HG02610 (cell line): ENCODE data around the gene FRMD1.

Source experiments
- ATAC-seq: cut with Tn5 transposase; IDR thresholded peaks from one replicate; pipeline ENCODE4 v1.9.1; 2021; ENCODE audit warnings: mild to moderate bottlenecking, moderate library complexity; ENCODE audit not compliant: unreplicated experiment

FRMD1 gene

DNA sequence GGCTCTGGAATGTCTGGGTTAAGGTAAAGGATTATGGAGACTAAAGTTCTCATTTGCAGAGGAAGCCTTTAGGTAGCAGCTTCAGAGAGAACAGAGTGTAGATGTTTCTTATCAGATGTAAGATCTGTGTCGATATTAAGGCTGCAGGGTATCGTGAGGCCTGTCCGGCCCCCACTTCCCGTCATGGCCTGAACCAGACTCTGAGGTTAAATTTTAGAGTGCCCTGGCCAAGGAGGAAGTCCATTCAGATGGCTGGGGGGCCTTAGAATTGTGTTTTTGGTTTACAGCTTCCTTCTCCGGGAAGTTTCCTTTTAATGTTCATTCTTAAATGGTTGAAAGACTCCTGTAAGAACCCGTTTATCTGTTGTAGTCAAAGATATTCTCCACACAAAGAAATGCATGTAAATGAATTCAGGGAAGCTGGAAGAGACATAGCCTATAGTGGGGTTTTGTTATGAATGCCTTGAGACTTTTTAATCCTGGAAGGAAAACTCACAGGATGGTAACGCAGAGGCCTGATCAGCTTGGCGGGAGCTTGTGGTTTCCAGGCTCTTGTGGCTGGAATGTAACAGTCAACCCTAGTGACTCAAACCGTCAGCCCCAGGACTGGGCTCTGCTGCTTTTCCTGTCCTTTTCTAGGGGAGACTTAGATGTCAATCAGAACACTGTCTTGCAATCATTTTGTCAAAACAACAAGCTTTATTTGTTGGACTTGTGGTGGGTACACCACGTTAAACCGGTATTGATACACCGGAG lies 46.8 kb downstream of the FRMD1 start:
- no peak for ATAC-seq

DNA sequence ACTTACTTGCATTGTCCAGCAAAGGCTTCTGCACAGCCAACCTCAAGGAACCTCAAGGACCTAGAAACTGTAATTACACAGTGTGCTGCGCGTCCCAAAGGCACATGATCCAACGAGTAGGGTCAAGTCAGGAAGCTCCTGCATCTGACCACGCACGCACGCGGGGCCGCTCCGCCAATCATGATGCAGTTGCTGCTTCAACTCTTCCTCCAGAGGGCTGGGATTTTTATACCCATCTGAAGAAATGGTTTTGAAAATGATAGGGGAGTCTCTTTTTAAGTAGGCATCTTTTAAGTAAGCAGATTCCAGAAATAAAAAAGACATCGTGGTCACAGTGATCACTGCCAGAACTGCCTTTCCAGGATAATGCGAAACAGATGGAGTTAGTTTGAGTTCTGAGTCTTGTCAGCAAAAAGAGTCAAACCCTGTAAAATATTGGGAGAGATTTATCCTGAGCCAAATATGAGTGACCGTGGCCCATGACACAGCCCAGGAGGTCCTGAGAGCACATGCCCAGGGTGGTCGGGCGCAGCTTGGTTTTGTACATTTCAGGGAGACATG lies 47.5 kb downstream of the FRMD1 start:
- ATAC-seq = no peak

DNA sequence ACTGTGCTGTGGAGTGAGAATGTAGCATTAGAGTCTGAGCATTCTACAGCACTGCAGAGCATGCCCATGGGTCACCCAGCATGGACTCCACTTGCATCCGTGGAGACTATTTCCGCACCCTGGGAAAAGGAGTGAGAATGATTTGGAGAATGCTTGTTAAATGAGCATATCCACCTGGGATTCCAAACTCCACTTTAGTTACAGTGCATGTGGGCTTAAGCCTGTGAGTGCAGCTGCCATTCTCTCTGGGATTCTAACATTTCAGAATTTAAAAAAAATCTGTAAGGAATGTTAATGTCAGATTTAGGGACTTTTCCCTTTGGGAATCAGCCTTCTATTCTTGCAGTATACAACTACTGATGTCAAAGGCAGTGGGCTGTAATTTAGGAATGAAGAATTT lies 48.1 kb downstream of the FRMD1 start:
- no peak for ATAC-seq

DNA sequence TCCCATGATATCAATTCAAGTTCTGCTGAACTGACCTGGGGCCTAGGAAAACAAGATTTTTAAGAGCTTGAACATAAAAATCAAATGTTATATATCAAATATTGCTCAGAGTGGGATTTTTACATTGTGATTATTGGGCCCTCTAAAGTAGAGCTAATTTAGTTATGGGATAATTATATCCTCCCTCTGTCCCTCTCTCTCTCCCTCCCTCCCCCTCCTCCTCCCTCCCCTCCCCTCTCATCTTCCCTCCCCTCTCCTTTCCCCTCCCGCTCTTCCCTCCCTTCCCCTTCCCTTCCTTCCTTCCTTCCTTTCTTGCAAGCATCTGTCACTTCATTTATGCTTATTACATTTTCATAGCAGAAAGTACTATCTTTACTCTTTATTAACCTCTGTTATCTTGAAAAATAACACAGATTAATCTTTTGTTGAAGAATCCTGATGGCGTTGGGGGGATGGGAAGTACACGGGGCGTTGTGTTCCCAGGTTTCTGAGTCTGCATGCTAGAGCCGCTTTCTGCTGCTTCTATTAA lies 48.7 kb downstream of the FRMD1 start:
- ATAC-seq = no peak

DNA sequence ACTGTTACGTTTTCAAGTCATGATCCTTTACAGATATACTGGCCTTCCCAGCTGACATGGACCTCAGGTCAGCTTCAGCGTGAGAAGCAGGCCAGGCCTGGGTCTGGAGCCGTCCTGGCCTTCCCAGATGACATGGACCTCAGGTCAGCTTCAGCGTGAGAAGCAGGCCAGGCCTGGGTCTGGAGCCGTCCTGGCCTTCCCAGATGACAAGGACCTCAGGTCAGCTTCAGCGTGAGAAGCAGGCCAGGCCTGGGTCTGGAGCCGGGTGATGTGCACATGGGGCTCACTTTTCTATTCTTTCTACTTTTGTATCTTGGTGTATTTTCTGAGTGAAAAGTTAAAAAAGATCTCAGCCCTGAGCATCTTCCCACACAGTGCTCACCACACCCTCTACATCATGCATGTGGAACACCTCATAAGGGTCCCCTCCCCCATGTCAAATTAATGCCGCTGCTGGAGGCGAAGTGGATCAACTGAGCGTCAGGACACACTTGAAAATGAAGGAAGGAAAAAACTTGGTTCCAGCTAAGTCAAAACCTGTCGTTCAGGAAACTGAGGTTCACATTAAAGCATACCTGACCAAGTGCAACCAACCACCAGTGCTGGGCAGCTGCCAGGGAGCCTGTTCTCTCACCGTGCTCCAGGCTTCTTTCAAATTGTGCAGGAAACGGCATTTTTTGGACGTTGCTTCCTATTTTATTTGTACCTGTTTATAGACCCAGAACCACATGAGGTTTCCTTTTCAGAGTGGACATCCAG lies 49.4 kb downstream of the FRMD1 start:
- ATAC-seq = no peak

DNA sequence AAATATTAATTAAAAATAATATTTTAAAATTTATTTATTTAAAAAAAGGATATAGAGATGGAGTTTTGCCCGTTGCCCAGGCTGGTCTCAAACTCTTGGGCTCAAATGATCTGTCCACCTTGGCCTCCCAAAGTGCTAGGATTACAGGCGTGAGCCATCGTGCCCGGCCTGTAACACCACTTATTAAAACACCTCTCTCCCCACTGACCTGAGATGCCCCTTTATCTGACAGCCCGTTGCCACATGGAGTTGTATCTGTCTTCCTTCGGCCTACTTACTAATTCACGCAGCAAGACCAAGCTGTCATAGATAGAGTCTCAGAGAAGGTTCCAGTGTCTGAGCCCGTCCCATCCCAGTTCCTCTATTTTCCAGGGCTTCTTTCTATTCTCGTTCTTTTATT lies 50.8 kb downstream of the FRMD1 start:
- no peak for ATAC-seq

DNA sequence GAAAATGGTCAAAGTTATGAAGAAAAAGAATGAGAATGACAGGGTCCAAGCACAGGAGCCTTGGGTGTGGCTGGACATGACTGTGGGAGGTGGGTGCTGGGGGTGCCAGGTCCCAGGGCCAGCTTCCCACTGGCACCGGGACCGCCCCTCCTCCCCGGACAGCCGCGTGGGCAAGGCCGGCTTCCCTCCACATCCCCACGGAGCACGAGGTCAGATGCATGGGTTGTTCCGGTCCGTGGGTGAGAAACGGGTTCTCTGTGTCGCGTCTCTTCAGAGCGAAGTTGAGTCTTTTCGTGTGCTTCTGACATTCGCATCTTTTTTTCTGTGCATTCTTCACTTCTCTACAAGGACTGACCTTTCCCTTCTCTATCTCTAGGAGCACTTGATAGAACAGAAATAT lies 51.5 kb downstream of the FRMD1 start:
- ATAC-seq = no peak

DNA sequence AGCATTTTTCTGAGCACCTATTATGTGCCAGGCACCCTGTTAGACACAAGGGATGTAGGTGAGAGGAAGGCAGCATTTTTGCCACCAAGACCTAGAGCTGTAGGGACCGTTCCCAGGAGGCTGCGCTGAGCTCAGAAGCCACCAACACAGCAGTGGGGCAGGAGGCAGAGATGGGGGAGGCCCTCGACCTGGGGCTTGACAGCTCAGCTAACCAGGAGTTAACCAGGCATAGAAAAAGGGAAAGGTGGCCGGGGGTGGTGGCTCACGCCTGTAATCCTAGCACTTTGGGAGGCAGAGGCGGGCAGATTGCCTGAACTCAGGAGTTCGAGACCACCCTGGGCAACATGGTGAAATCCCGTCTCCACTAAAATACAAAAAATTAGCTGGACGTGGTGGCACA lies 52.1 kb downstream of the FRMD1 start:
- no peak for ATAC-seq

DNA sequence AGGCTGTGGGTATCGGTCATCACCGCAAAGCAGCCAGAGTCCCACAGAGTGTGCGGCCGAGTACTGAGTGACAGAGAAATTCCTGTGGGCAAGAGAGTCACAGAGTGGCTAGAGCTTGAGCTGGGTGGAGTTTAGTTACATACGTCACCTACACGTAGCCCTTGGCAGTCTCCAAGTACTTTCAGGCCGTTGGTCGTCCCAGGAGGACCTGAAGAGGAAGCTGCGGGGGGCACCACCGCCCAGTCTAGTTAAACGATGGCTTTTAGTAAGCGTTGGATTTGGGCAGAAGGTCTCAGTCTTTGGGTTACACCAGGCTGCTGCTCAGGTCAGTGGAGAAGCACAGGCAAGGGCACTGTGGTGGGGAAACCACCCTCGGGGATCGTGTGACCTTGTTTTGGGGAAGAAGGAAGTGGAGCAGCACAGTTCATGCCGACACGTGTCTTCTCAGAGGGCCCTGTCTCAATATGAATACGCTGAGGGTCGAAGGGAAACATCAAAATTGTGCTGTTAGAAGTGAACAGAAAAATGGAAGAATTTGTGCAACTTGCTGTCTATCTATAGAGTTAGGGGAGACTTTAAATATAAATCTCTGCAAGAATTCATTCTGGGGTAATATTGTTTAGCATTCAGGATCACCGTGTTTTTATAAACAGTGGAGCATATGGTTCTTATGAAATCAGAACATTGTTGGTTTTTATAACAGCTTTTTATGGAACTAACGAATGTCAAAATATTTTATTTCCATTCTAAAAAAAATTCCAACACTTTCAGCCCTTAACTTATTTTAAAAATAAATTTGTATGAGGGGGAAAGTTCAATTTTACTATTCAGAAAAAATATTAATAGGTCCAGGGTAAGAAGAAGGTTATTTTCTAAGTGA lies 52.9 kb downstream of the FRMD1 start:
- ATAC-seq = no peak

DNA sequence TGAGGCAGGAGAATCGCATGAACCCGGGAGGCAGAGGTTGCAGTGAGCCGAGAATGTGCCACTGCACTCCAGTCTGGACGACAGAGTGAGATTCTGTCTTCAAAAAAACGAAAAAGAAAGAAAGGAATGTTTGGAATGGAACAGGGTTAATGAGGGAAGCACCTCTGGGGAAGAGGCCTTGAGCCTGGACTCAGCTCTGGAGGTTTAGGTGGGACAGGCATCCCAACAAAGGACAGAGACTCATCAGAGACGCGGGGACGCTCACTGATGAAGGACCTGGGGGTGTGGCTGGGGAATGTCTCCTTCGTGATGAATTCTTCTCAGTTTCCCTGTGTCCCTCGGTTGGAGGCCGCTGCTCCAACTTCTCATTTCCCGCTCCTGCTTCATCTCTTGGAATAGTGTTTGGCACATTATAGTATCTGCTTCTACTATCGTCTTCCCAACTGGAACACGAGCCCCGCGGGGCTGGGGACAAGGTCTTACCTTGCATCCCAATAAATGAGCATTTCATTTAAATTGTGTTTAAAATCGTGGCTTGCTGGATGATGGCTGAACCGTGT lies 54.0 kb downstream of the FRMD1 start:
- no peak for ATAC-seq

DNA sequence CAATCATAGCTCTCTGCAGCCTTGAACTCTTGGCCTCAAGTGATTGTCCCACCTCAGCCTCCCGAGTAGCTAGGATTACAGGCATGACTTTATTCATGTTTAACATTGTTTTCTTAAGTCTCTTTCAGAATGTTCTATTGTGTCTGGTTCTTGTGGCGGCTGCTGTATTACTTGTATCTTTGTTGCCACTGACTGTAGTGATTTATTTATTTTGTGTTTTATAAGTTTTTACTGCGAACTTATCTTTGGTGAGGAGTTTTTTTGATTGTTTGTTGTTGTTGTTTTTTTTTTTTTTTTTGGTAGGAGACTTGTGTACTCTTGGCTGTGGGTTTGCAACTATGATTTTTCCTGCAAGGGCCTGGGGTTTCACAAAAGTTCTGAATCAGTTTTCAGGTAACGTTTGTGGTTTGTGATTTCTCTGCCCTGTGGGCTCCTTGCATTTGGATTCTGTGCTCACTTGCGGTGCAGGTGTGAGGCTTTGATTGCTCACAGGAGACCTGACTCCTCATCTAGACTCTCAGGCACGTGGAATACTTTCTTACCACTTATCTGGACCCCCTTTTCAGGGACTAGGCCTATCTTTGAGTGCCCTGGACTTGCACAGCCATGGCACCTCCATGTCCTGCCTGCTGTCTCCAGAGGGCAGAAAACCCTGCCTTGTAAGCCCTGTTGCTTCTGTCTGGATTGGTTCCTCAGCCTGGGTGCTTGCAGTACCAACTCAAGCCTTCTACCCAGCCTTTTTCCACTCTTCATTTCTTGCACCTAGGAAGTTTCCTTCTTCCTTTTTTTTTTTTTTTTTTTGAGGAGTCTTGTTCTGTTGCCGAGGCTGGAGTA lies 56.3 kb downstream of the FRMD1 start:
- no peak for ATAC-seq

DNA sequence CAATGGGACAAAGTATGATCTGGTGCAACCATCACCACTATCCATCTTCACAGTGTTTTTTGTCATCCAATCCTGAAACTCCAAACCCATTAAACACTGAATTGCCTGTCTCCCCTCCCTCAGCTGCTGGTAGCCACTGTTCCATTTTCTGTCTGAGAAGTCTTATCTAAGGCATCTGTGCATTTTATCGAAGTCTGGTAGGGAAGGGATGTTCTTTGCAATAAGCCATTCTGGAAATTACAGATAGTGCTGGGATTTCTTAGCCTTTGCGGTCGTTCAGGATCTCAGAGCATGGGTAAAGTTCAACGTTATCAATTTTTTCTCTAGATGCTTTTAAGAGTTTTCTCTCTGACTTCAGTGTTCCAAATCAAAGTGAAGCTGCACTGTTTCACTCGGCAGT lies 57.4 kb downstream of the FRMD1 start:
- ATAC-seq = no peak

DNA sequence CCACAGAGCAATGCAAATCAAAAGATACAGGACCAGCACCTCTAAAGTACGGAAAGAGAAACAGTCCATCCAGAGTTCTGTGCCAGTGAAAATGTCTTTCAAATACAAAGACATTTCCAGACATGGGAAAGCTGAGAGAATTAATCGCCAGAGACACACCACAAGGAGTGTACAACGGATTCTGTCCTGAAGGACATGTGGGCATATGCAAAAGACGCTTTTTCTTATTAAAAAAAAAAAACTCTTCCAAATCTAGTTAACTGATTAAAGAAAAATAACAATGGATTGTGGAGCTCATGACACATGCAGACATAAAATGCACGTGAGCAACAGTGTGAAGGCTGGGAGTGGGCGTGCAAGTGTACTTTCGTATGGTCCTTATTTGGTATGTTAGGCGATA lies 58.8 kb downstream of the FRMD1 start:
- no peak for ATAC-seq

DNA sequence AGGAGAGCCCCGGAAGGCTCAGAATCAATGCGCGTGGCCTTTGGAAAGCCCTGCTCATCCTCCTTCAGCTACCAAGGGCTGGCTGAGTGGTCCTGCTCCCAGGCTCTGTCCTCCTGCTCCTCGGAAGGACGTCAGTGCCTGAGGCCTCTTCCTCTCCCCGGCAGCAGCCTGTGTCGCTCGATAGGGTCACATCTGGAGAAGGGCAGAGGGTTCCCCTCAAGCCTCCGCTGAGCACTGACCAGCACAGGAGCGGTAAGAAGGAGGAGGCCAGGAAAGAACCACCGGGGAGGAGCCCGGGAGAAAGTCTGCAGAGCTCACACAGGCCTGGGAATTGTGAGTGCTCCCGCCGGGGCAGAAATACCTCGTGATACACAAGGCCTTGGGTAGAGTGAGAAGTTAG lies 60.3 kb downstream of the FRMD1 start:
- ATAC-seq = no peak

DNA sequence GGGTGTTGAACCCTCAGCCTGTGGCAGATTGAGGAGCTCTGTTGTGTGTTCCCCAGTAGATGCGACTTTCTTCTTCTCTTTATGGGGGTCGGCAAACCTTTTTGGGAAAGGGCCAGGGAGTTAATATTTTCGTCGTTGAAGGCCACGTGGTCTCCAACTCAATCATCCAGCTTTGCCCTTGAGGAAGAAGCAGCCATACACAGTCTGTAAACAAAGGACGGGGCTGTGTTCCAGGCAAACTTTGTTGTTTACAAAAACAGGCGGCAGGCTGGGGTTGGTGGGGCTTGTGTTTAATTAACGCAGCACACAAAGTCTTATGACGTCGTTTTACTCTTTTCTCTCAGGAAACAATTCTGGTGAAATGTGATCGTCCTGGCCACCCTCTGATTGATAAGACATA lies 61.4 kb downstream of the FRMD1 start:
- no peak for ATAC-seq

DNA sequence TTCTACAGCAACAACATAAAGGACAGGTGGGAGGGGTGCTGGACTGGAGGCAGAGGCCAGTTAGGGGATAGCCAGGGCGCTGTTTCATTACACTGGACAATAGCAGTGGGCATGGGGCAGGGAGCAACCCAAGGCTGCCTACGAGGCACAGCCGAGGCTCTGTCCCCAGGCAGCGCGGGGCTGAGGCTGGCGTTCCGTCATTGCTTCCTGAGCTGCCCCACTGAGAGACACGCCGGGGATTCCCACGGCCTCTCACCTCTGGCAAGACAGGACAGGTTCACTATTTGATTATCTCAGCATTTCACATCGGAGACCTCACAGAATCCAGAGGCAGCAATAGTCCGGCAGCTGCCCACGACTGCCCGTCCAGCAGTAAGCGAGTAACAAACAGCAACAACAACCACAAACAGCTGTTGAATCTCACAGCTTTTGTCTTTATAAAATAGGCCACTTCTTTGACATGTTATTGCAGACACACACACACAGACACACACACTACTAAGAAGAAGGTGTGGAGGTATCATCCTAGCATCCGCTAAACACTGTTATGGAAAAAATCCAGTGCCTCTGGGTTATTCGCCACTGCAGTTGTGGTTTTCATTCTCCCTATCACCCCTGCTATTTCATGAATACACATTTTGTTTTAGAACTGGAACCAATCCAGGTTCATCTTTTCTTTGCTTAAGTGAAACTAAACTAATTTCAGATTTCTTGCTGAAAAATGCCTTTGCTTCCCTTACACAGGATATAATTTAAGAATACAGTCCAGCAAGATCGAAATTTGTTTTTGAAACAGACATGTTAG lies 62.1 kb downstream of the FRMD1 start:
- no peak for ATAC-seq

DNA sequence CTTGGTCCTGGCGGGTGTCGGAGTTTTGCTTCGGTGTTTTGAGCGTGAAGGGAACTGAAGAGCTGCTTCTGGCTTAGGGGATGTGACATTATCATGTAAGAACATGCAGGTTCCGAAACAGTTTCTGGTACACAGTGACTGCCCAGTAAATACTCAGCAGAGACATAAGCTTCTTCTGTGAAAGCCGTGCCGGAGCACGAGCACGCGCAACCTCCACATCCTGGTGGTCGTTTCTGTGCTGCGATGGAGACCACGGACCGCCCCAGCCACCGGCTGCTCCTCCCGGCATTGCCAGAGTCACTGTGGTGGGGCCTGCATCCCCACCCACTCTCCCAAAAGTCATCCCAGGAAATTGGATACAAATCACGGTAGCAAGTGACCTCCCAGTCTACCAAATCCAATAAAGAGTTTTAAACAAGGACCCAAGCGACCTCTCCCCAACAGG lies 62.8 kb downstream of the FRMD1 start:
- ATAC-seq = no peak

DNA sequence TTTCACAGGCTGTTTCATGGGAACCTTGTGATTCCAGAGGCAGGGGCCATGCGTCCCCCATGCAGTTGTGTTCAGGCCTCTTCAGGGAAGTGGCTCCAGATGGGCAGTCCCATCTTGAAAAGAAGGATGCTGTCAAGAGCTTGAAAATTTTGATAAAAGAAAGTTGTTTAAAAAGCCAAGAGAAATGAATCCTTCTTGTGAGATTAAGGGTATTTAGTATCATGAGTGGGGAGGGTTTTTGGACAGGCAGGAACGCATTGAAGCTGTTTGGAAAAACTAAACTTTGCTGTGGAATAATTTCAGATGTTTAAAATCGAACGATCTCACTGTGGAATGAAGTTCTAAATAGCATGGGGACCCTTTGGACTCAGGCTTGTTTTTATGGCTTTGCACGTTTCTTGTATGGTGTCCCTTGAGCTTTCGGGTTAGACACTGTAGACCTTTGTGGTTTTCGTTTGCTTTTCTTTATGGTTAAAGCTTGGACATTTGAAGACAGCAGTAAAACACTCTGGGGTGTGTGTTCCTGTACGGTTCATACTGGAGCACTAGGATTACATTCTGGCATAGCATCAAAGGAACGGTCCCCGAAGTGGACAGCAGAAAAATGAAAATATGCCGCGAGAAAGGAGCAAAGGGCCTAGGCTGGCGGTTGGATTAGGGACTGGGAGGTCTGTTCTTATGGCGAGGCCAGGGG lies 63.4 kb downstream of the FRMD1 start:
- ATAC-seq = no peak
